GM19395 (cell line): Measurements from ENCODE around the gene KRTAP2-1.
"Not testable (repeated sequence)": the region's sequence is repeated elsewhere in the genome, so short reads cannot be mapped to it uniquely, and the experiment has no call there.

Source experiments
- ATAC-seq: cut with Tn5 transposase; IDR thresholded peaks from one replicate; pipeline ENCODE4 v1.9.1; 2021; ENCODE audit warnings: mild to moderate bottlenecking, moderate library complexity; ENCODE audit not compliant: unreplicated experiment

The KRTAP2-1 gene

GRCh38 chr17:41058741-41059140, 11.6 kb upstream of the KRTAP2-1 start:
- ATAC-seq, result no peak

- no peak for ATAC-seq
These were observed 10.4 kb upstream of the KRTAP2-1 start for GRCh38 chr17:41057547-41057946.

GRCh38 chr17:41055130-41055529, 8.0 kb upstream of the KRTAP2-1 start, which contains the start of gene KRTAP2-2:
Gene KRTAP2-2, minus strand, starts transcription at chr17:41055230. Its CDS starts 19 bp downstream, at chr17:41055211.
- not testable (repeated sequence) for ATAC-seq

- not testable (repeated sequence) for ATAC-seq
These were observed 7.4 kb upstream of the KRTAP2-1 start for GRCh38 chr17:41054556-41054955.

- no peak for ATAC-seq
These were observed 6.9 kb upstream of the KRTAP2-1 start for GRCh38 chr17:41054025-41054424.

- no peak for ATAC-seq
These were observed 5.5 kb upstream of the KRTAP2-1 start for GRCh38 chr17:41052566-41052965.

GRCh38 chr17:41049110-41049509, 2.0 kb upstream of the KRTAP2-1 start:
- ATAC-seq, result no peak

- no peak for ATAC-seq
These were observed 1.3 kb upstream of the KRTAP2-1 start for GRCh38 chr17:41048441-41048840.

- no peak for ATAC-seq
These were observed 4.2 kb downstream of the KRTAP2-1 start for GRCh38 chr17:41042953-41043352.

GRCh38 chr17:41040783-41041571, 6.1 kb downstream of the KRTAP2-1 start, which contains the start of gene KRTAP1-1:
Gene KRTAP1-1, minus strand, starts transcription at chr17:41041450. Its CDS starts 53 bp downstream, at chr17:41041397.
- not testable (repeated sequence) for ATAC-seq

GRCh38 chr17:41037853-41038350, 9.2 kb downstream of the KRTAP2-1 start:
- no peak for ATAC-seq

- not testable (repeated sequence) for ATAC-seq
These were observed 12.7 kb downstream of the KRTAP2-1 start, which contains the start of gene KRTAP1-3 for GRCh38 chr17:41034346-41034935. Gene KRTAP1-3, minus strand, starts transcription at chr17:41034874. Its CDS starts 53 bp downstream, at chr17:41034821.

GRCh38 chr17:41029633-41030245, 17.4 kb downstream of the KRTAP2-1 start, which contains the start of gene KRTAP1-4:
Gene KRTAP1-4, minus strand, starts transcription at chr17:41030195. Its CDS starts 117 bp downstream, at chr17:41030078.
- ATAC-seq, result no peak

GRCh38 chr17:41026715-41027471, 20.2 kb downstream of the KRTAP2-1 start, which contains the start of gene KRTAP1-5:
Gene KRTAP1-5, minus strand, starts transcription at chr17:41027208. Its CDS starts 53 bp downstream, at chr17:41027155.
- ATAC-seq, result no peak

GRCh38 chr17:41024697-41025096, 22.4 kb downstream of the KRTAP2-1 start:
- no peak for ATAC-seq

GRCh38 chr17:41020336-41020735, 26.8 kb downstream of the KRTAP2-1 start:
- ATAC-seq, result no peak

- no peak for ATAC-seq
These were observed 27.7 kb downstream of the KRTAP2-1 start for GRCh38 chr17:41019415-41019814.

GRCh38 chr17:41018541-41018940, 28.6 kb downstream of the KRTAP2-1 start:
- no peak for ATAC-seq

- ATAC-seq, result no peak
These were observed 30.4 kb downstream of the KRTAP2-1 start for GRCh38 chr17:41016578-41017215.

GRCh38 chr17:41015454-41015853, 31.7 kb downstream of the KRTAP2-1 start:
- ATAC-seq, result no peak
